Pancreas (tissue), 10 donors: ENCODE data around the gene XG. TPM values are rescaled to one million over a fixed set of nuclear protein-coding genes. Genes with fewer than 3 reads are reported as not detected.
"Not testable (repeated sequence)": the region's sequence is repeated elsewhere in the genome, so short reads cannot be mapped to it uniquely, and the experiment has no call there.

ENCODE experiments used
- ATAC-seq, 4 donors: fragments of 200-7000 bp; cut with Tn5 transposase; one replicate each; pipeline versions ENCODE4 v1.8.0 to v1.9.1; 2020; ENCODE audit warnings: mild to moderate bottlenecking in 4 of 4, moderate library complexity in 4 of 4
- DNase-seq, 6 donors: peaks; one replicate each; pipeline ENCODE4 v3.0.0-alpha.2; 2020
- FAIRE-seq: peaks from 2 replicates; lab custom pipeline; 2012; peaks lifted over from hg19 to GRCh38; lab: Jason Lieb, UNC
- H3K27ac ChIP-seq, 4 donors: fragments of 200-600 bp; sonication (generic); 1 replicate in 3 of 4; 2 replicates in 1 of 4; pipeline versions ENCODE4 v1.5.0 to v1.8.0; 2020
- H3K27me3 ChIP-seq, 4 donors: fragments of 200-600 bp; one replicate each; pipeline ENCODE4 v1.8.0; 2021
- H3K36me3 ChIP-seq, 3 donors: fragments of 200-600 bp; sonication (generic) in 1 of 3; one replicate each; pipeline versions ENCODE4 v1.5.0 to v1.8.0; 2020 to 2021
- H3K4me1 ChIP-seq, 3 donors: fragments of 200-600 bp; one replicate each; pipeline ENCODE4 v1.8.0; 2021
- H3K4me3 ChIP-seq, 4 donors: fragments of 200-600 bp; sonication (generic) in 2 of 4; one replicate each; pipeline versions ENCODE4 v1.5.0 to v1.8.0; 2020 to 2021
- H3K9me3 ChIP-seq, 4 donors: fragments of 200-600 bp; one replicate each; pipeline ENCODE4 v1.8.0; 2021
- WGBS, 2 donors: extraction: QIAGEN DNeasy Blood & Tissue Kit; methylation state at CpG; one replicate each; pipeline ENCODE4 v1.1.7; 2013; 5-methylcytosine and 5-hydroxymethylcytosine counted together
- intact Hi-C, 3 donors: fragments of 100-400 bp; cut with DNase I; formaldehyde crosslinking; loops; one replicate each; pipeline versions ENCODE4 v1.11.1 to v1.14.2; 2022
- polyA plus RNA-seq, 2 donors: library from polyadenylated mRNA; stranded (reverse); fragments of 200-250 nt; gene quantifications; one replicate each; pipeline ENCODE4 v1.2.3, GENCODE V29; 2013
- total RNA-seq, 6 donors: library from RNA; stranded (reverse); fragmentation: NEBNext Ultra II Directional in 4 of 6; extraction: Animal tissue kit (Norgen Biotek cat#: 25700) in 4 of 6; gene quantifications; one replicate each; pipeline versions ENCODE4 v1.2.1 to v1.2.4, GENCODE V29; 2021 to 2023
- TF ChIP-seq, protein P1 (sequence below), 4 donors: fragments of 200-600 bp; sonication (generic) in 3 of 4; IDR thresholded peaks; one replicate each; pipeline versions ENCODE4 v1.5.0 to v1.8.0; 2021; ENCODE audit warnings: antibody characterized with exemption in 4 of 4
- donor health status: healthy with polysubstance abuse.
- donor health status: DM: no; HTN: no; CAD: no; lungs with moderate emphysema.
- donor health status: DM: no; HTN: no; CAD: no.
- donor health status: control.
- donor health status: control.
- donor health status: Bipolar disorder and iron deficiency.
- donor health status: DM: yes; HTN: yes; CAD: no.
- donor health status: DM: no; HTN: no; CAD: no.
- donor health status: DM: no; HTN: no; CAD: no.
- donor health status: DM: yes; HTN: yes; CAD: no.

XG gene
- total and polyA plus RNA-seq, 8 donors, result 0.11 to 0.38 (median 0.22) TPM; not detected in 4

DNA sequence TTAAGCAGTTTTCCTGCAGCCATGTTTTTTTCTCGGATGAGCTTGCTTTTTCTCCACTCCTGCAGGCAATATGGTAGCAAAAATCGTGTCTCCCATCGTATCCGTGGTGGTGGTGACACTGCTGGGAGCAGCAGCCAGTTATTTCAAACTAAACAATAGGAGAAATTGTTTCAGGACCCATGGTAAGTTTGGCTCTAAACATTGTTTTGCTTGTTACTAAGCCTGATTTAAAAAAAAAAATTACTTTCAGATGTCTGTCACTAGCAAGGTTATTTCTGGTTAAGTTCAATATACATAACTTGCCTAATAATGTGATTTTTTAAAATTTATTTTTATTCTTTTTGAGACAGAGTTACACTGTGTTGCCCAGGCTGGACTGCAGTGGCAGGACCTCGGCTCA lies 59.4 kb downstream of the XG start:
- no peak for FAIRE-seq
- DNase-seq, result no peak
- 61 to 79% methylated on average over 5 of the region's 5 CpGs for WGBS, 2 donors
- TF ChIP-seq, protein P1, sequence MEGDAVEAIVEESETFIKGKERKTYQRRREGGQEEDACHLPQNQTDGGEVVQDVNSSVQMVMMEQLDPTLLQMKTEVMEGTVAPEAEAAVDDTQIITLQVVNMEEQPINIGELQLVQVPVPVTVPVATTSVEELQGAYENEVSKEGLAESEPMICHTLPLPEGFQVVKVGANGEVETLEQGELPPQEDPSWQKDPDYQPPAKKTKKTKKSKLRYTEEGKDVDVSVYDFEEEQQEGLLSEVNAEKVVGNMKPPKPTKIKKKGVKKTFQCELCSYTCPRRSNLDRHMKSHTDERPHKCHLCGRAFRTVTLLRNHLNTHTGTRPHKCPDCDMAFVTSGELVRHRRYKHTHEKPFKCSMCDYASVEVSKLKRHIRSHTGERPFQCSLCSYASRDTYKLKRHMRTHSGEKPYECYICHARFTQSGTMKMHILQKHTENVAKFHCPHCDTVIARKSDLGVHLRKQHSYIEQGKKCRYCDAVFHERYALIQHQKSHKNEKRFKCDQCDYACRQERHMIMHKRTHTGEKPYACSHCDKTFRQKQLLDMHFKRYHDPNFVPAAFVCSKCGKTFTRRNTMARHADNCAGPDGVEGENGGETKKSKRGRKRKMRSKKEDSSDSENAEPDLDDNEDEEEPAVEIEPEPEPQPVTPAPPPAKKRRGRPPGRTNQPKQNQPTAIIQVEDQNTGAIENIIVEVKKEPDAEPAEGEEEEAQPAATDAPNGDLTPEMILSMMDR (IDR thresholded peaks at IDR 0.05), result no peak
- Histone ChIP-seq H3K27me3 (no peaks in the 10 kb centered on the region), H3K4me1 (no peaks in the 10 kb centered on the region), H3K4me3 (no peak overlapping the region), H3K36me3 (no peaks in the 10 kb centered on the region), H3K27ac (no peak overlapping the region), H3K9me3 (no peaks in the 10 kb centered on the region)
- ATAC-seq, result no peak
- intact Hi-C loops, result no loop called here

DNA sequence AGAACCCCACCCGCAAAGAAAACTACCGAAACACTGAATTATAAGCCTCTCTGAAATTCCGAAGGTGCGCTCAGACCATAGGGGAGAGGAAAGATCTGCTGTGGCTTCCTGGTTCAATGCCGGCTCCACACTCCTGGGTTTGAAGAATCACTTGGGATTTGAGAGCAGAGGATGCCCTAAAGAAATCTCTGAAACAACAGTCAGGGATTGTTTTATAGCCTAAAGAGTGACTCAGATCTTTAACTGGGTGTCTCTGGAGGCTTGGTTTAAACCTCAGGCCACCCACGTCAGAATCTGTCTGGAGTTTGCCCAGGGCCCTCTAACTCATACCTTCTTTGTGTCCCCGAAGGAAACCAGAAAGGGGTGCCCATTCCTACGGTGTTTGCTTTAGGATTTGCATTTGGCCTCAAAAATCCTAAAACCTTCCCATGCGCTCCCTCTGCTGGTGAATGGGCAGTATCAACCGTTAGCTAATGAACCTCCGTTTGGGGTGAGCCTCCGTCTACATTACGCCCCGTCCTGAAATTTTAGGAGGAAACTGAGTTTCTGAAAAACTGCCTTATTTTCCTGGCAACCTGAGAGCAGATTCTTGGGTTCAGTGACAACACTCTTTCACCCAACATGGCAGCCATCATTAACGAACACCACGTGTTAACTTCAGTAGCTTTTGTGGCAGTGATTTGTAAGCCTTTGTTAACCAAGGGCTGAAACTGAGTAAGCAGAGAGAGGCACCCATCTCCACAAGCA lies 60.5 kb downstream of the XG start:
- H3K27me3 ChIP-seq, FAIRE-seq, H3K4me3 ChIP-seq, H3K4me1 ChIP-seq, H3K27ac ChIP-seq, intact Hi-C loops, H3K9me3 ChIP-seq, H3K36me3 ChIP-seq: not testable (repeated sequence)
- TF ChIP-seq, protein P1 (IDR thresholded peaks at IDR 0.05), result peak; percentile 18 to 48 (median 28)
- DNase-seq (peak in 3 of 6 donors; percentile 29 to 55 (median 47)), ATAC-seq (peak; percentile 58 to 98 (median 92))
- WGBS, 2 donors, result 29 to 31% methylated on average over 13 to 14 of the region's 16 CpGs

DNA sequence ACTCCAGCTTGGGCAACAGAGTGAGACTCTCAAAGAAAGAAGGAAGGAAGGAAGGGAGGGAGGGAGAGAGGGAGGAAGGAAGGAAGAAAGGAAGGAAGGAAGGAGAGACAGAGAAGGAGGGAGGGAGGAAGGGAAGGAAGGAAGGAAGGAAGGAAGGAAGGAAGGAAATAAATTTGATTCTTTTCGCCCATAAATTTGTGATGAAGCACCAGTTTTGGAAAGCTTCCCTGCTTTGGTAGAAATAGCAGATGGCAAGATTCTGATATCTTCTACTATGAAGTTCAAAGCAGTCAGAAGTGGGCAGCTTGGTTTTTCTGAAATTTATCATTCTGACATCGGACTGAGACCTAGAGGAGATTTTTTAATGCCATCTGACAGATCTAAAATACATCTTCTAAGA lies 65.2 kb downstream of the XG start:
- Histone ChIP-seq H3K4me1 (no peaks in the 10 kb centered on the region), H3K4me3 (no peak overlapping the region), H3K9me3 (no peaks in the 10 kb centered on the region), H3K36me3 (no peaks in the 10 kb centered on the region), H3K27me3 (no peaks in the 10 kb centered on the region), H3K27ac (no peak overlapping the region)
- no peak for FAIRE-seq
- TF ChIP-seq, protein P1 (IDR thresholded peaks at IDR 0.05), result no peak
- DNase-seq, result no peak
- intact Hi-C loops, result no loop called here
- ATAC-seq, result no peak
- WGBS, 2 donors, result 59 to 66% methylated on average over 2 of the region's 2 CpGs

DNA sequence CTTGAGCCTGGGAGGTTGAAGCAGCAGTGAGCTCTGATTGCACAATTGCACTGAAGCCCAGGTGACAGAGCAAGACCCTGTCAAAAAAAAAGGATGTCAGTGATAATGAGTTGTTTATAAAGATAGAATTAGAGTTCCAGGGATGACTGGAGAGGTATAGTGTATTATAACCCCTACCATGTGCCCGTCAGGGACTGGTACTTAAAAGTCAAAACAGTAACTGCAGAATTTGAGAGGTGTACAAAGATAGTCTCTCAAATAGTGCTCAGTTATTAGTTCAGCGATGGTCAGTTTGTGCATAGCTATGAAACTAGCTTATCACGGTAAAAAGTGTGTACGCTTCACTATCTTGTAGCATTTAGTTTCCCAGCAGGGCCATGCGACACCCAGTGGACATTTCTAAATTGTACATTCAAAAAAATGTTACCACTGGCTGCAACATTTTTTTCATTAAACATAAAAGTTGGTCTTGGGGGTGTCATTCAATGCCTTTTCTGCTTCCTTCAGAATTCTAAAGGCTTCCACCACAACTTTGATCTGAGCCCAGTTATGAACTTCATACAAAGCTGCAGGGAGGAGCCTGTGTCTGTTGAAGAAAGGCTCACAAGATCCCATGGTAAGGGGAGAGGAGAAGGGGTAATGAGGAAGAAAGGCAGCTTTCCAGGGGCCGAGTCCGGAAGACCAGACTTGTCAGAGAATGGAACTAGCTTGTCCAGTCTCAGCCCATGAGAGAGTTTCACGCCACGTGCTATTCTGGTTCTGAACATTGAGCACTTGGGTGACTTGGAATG lies 67.7 kb downstream of the XG start:
- TF ChIP-seq, protein P1 (IDR thresholded peaks at IDR 0.05), result peak; percentile 20 to 45 (median 38)

More for the DNA sequence above, 67.7 kb downstream of the XG start:
- Histone ChIP-seq H3K27me3 (no peaks in the 10 kb centered on the region), H3K4me1 (no peaks in the 10 kb centered on the region), H3K4me3 (no peak overlapping the region), H3K36me3 (no peaks in the 10 kb centered on the region), H3K27ac (no peak overlapping the region), H3K9me3 (no peaks in the 10 kb centered on the region)
- ATAC-seq (peak in 3 of 4 donors; percentile 64 to 91 (median 90)), DNase-seq (no peak), FAIRE-seq (no peak)
- 29 to 37% methylated on average over 9 of the region's 9 CpGs for WGBS, 2 donors
- intact Hi-C loops, result loop anchor here in 1 of 3 donors (10.0 kb wide), 1 partner anchor 175 kb away; no protein-coding TSS in a partner anchor
